Occipital lobe (tissue), 2 donors: Measurements from ENCODE around the gene MAP3K5. TPM values are rescaled to one million over a fixed set of nuclear protein-coding genes. Genes with fewer than 3 reads are reported as not detected.
A peak's percentile ranks its signal among the peaks of the same experiment; 100 is the strongest.

ENCODE experiments used
- DNase-seq: peaks from one replicate; lab custom pipeline; 2025; lab: John Stamatoyannopoulos, UW
- total RNA-seq: library from RNA; depleted of rRNA; stranded (reverse); fragments of >200 nt; gene quantifications from one replicate; pipeline ENCODE4 v1.2.3, GENCODE V29; 2014

Gene MAP3K5
- total RNA-seq, 1 donor from 2014 or later: 9.8 TPM

GRCh38 chr6:136547336-136547735 is 244.9 kb downstream of the MAP3K5 start:
- DNase-seq: no peak

- no peak for DNase-seq
Measured at GRCh38 chr6:136546331-136546730, 245.9 kb downstream of the MAP3K5 start.

- no peak for DNase-seq
Measured at GRCh38 chr6:136544326-136544725, 248.0 kb downstream of the MAP3K5 start.

GRCh38 chr6:136541395-136541794 is 250.9 kb downstream of the MAP3K5 start:
- DNase-seq: no peak

DNA sequence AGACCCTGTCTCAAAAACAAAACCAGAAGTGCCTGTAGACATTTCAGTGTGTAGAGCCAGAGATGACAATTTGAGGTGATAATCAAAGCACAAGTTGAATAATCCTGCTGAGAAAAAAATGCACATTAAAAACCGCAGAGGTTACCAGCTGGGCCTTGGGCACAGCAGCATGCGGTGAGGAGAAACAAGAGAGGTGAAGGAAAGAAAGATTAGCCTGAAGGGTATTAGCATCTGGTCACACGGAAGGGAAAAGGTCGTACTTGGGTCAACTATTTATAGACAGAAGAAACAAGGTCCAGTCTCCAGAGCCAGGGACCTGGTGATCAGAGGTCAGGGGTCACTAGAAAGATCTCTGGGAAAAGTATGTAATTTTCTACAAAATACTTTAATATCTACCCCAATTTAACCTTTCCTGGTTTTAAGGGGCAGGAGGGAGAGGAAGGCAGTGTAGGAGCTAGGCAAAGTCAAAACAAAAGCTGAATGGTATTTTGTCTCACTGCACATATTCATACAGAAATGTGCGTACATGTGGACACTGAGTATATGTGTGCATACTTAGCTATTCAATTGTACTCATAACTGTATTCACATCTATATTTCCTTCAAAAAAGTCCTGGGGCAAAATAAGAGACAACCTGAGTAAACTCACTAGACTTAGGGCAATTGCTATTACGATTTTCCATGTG is 252.2 kb downstream of the MAP3K5 start:
- DNase-seq: no peak

GRCh38 chr6:136538836-136539235 is 253.4 kb downstream of the MAP3K5 start:
- DNase-seq: no peak

GRCh38 chr6:136535880-136536650 is 256.2 kb downstream of the MAP3K5 start:
- DNase-seq: no peak

- DNase-seq: no peak
Measured at GRCh38 chr6:136535017-136535765, 257.1 kb downstream of the MAP3K5 start.

GRCh38 chr6:136534268-136534667 is 258.0 kb downstream of the MAP3K5 start:
- no peak for DNase-seq

- DNase-seq: no peak
Measured at GRCh38 chr6:136533487-136533886, 258.8 kb downstream of the MAP3K5 start.

DNA sequence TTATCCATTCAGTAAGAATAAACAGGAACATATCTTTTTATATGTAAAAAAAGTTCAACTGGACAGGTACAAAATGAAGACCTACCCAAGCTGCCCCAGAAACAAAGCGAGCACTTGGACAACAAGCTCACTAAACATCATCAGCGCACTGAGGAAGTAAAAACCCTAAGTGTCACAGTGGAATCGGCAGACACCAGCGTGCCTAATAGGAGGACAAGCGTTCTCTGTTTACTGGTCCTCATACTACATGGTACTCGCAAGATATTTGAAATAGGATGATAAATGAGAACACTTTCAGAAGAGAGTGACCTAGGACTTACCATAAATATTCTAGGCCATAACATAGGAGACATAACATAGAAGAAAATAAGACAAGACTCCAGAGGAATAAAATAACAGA is 260.2 kb downstream of the MAP3K5 start:
- no peak for DNase-seq

DNA sequence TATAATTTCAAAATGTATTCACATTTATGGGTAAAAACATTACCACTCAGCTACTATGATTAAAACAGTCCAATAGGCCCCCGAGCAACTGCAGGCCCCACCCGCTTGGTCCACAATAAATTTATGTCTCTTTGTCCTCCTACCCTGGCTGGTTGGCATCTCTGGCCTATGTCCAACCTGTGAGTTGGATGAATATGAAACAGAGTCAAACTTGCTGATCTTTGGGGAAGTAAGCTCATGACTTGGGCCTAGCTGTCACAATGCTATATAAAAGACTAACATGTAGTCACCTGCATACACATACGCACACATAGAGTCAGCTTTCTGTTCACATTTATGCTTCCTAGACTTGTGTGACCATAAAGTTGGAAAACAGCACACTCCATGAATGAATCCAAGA is 262.6 kb downstream of the MAP3K5 start:
- DNase-seq: no peak

GRCh38 chr6:136528477-136528876 is 263.8 kb downstream of the MAP3K5 start:
- no peak for DNase-seq

- no peak for DNase-seq
Measured at GRCh38 chr6:136527831-136528230, 264.4 kb downstream of the MAP3K5 start.

GRCh38 chr6:136526937-136527336 is 265.3 kb downstream of the MAP3K5 start:
- DNase-seq: peak; percentile 58

GRCh38 chr6:136526196-136526930 is 265.9 kb downstream of the MAP3K5 start:
- DNase-seq: peak; percentile 81

DNA sequence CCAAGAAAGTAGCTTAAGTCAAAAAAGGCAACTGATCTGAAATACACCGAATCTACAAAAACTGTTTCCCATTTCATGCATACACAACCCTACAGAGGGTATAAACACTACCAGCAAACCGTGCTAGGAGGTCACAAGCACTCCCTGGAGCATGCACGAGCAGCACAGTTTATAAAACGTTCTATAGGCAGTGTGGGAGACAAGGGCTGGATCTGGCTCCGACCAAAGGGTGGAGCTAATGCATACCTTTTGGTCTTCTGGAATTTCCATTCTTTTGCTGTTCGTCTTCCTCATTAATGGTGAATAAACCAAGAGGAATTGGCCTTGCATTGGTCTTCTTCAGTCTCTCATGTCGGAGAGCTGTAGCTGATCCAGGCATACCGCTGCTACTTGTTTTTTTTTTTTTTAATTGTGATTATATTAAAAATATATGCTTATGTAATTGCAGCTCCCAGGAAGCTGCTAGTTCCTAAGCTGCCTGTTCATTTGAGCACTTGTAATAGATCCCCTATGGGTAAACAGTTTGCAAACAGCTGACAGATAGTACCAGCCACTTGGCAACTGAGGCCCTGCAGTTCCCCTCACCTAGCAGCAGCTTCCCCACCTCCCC is 266.6 kb downstream of the MAP3K5 start:
- peak; percentile 52 for DNase-seq

- DNase-seq: no peak
Measured at GRCh38 chr6:136524936-136525413, 267.3 kb downstream of the MAP3K5 start.

DNA sequence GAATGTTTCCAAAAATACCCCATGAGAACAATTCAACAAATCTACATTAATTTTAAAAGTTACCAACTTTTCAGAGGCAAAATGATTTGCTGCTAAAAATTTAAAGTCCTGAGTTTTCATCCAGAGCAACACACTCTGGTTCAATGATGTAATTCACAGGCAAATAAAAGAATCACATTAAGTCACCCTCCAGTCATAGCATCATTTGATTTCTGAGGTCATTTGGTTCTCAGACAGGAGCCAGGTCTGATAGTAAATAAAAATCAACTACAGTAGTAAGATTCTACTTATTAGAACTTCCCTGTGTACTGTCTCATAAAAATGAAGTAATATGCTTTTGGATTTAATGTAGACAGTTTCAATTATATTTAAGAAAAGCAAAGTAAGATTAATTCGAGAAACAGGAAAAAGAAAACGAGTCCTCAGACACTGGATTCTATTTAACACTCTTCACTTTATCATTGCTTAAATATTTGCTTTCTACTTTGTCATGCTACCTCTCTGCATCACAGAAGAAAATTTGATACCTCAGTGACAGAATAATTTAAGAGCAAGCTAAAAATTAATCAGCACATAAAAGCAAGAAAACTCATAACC is 267.8 kb downstream of the MAP3K5 start:
- DNase-seq: no peak

DNA sequence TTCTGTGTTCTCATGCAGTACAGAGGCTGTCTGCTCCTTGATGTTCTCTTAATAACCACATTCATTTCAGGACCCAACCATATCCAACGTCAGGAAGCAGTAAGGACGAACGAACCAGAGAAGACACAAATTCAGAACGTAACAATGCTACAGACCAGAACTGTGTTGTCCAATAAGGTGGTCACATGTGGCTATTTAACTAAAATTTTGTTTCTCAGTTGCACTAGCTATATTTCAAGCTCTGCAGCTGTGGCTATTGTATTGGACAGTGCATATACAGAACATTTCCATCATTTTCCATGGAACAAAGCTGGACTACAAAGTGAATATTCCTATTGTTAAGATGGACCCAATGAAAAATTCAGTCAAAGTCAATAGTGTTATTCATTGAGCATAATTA is 269.1 kb downstream of the MAP3K5 start:
- no peak for DNase-seq

DNA sequence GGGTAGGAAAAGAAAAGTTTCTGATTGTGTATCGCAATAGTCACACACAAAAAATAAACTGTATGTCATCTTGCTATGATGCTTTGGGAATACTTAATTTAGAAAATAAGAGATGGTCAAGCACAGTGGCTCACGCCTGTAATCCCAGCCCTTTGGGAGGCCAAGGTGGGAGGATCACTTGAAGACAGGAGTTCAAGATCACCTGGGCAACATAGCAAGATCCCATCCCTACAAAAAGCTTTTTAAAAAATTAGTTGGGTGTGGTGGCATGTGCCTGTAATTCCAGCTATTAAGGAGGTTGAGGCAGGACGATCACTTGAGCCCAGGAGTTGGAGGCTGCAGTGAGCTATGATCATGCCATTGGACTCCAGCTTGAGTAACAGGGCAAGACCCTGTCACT is 269.6 kb downstream of the MAP3K5 start:
- DNase-seq: no peak
